Mesodermal cell (in vitro differentiated cells): ENCODE results near the gene ZNF559.

Experiments
- H3K27ac ChIP-seq: 2 replicates; pipeline ENCODE4 v1.7.0; 2013; ENCODE audit warnings: mild to moderate bottlenecking, low read depth, low read length, moderate library complexity; ENCODE audit not compliant: severe bottlenecking
- H3K36me3 ChIP-seq: 2 replicates; pipeline ENCODE4 v1.7.1; 2013; ENCODE audit warnings: mild to moderate bottlenecking, low read length, moderate library complexity; ENCODE audit not compliant: control insufficient read depth, insufficient read depth
- H3K4me1 ChIP-seq: one replicate; pipeline ENCODE4 v1.7.1; 2013; ENCODE audit warnings: mild to moderate bottlenecking, low read length; ENCODE audit not compliant: insufficient read depth, control insufficient read depth, poor library complexity, severe bottlenecking
- H3K4me3 ChIP-seq: 2 replicates; pipeline ENCODE4 v1.7.0; 2013; ENCODE audit warnings: low read length, control low read depth, mild to moderate bottlenecking; ENCODE audit not compliant: insufficient read depth, poor library complexity, severe bottlenecking; ENCODE audit errors: extremely low read depth
- H3K9me3 ChIP-seq: 2 replicates; pipeline ENCODE4 v1.7.1; 2013; ENCODE audit warnings: mild to moderate bottlenecking, low read length, moderate library complexity; ENCODE audit not compliant: control insufficient read depth
- WGBS, 2 experiments: methylation state at CpG; one replicate each; pipeline ENCODE4 v1.1.5; 2013; ENCODE audit warnings: missing lambda C conversion rate in 2 of 2; ENCODE audit not compliant: insufficient coverage in 2 of 2; 5-methylcytosine and 5-hydroxymethylcytosine counted together

The ZNF559 gene

GRCh38 chr19:9353011-9353410 is 29.0 kb downstream of the ZNF559 start:
- Histone ChIP-seq H3K36me3 (peaks cover 24% of the 10 kb centered on the region), H3K4me3 (no peak overlapping the region), H3K27ac (no peak overlapping the region), H3K4me1 (no peaks in the 10 kb centered on the region), H3K9me3 (peaks cover 49% of the 10 kb centered on the region)

- no peak overlapping the region for H3K4me3 ChIP-seq
- peaks cover 54% of the 10 kb centered on the region for H3K9me3 ChIP-seq
- no peak overlapping the region for H3K27ac ChIP-seq
- 100% methylated on average over 2 of the region's 2 CpGs; no CpG with 5 or more reads in 1 of the 2 experiments for WGBS, 2 experiments
- H3K36me3 ChIP-seq: peaks cover 22% of the 10 kb centered on the region
- H3K4me1 ChIP-seq: no peaks in the 10 kb centered on the region
Observed at GRCh38 chr19:9354651-9355050, 30.7 kb downstream of the ZNF559 start.

GRCh38 chr19:9362905-9363304 is 38.9 kb downstream of the ZNF559 start, which contains the start of gene ZNF177:
TSS of gene ZNF177 (plus strand) at chr19:9363013. CDS start at chr19:9378312, 15,299 bp downstream.
- Histone ChIP-seq H3K36me3 (peaks cover 7% of the 10 kb centered on the region), H3K27ac (no peak within 1 kb of the TSS), H3K4me3 (no peak within 1 kb of the TSS), H3K4me1 (no peaks in the 10 kb centered on the region), H3K9me3 (peaks cover 44% of the 10 kb centered on the region)
- 97 to 98% methylated on average over 27 to 28 of the region's 28 CpGs for WGBS, 2 experiments

GRCh38 chr19:9370738-9371619 is 47.0 kb downstream of the ZNF559 start:
- WGBS, 2 experiments: 72 to 90% methylated on average over 2 to 3 of the region's 6 CpGs
- Histone ChIP-seq H3K27ac (no peak overlapping the region), H3K36me3 (no peaks in the 10 kb centered on the region), H3K9me3 (peaks cover 43% of the 10 kb centered on the region), H3K4me1 (no peaks in the 10 kb centered on the region), H3K4me3 (no peak overlapping the region)

- H3K9me3 ChIP-seq: peaks cover 76% of the 10 kb centered on the region
Observed at GRCh38 chr19:9381361-9381785, 57.4 kb downstream of the ZNF559 start.

More at GRCh38 chr19:9381361-9381785, 57.4 kb downstream of the ZNF559 start:
- Histone ChIP-seq H3K4me1 (no peaks in the 10 kb centered on the region), H3K4me3 (no peak overlapping the region), H3K36me3 (peaks cover 60% of the 10 kb centered on the region), H3K27ac (no peak overlapping the region)
- 60 to 73% methylated on average over 1 to 4 of the region's 4 CpGs for WGBS, 2 experiments
